T-cell (primary cell): ENCODE measurements around the gene PIK3CA. TPM values are rescaled to one million over a fixed set of nuclear protein-coding genes. Genes with fewer than 3 reads are reported as not detected.

Experiments used
- ATAC-seq, 4 experiments: fragments of 200-7000 bp in 3 of 4; fragments of 150-1000 bp in 1 of 4; cut with Tn5 transposase; replicated peaks in 1 of 4; 1 replicate in 3 of 4; 2 replicates in 1 of 4; pipeline ENCODE4 v1.10.0; 2021; ENCODE audit warnings: moderate library complexity in 3 of 4, mild to moderate bottlenecking in 2 of 4, moderate number of reproducible peaks in 1 of 4
- CTCF ChIA-PET, 2 donors: fragments of 300-600 bp; sonication (Branson Sonifier 250); formaldehyde crosslinking; loops; one replicate each; lab custom pipeline; 2022; ENCODE audit warnings: antibody characterized with exemption in 2 of 2; lab: Charles Lee
- POLR2A ChIA-PET, 2 donors: fragments of 300-600 bp; sonication (Branson Sonifier 250); formaldehyde crosslinking; loops; one replicate each; lab custom pipeline; 2022; ENCODE audit warnings: antibody characterized with exemption in 2 of 2; lab: Charles Lee
- DNase-seq, 35 experiments: peaks; one replicate each; pipeline versions ENCODE4 v3.0.0 to v3.0.0-alpha.2; 2013 to 2023
- H3K27ac ChIP-seq: one replicate; pipeline ENCODE4 v1.5.1; 2013; ENCODE audit warnings: low read length
- H3K27me3 ChIP-seq, 2 experiments: replicated peaks in 1 of 2; 1 replicate in 1 of 2; 2 replicates in 1 of 2; pipeline versions ENCODE4 v1.6.1 to v1.7.0; 2013; ENCODE audit warnings: low read length in 1 of 2, mixed read lengths in 1 of 2; ENCODE audit not compliant: control insufficient read depth in 2 of 2, insufficient read depth in 2 of 2; ENCODE audit errors: extremely low read depth in 1 of 2
- H3K36me3 ChIP-seq, 2 donors: 1 replicate in 1 of 2; 2 replicates in 1 of 2; pipeline versions ENCODE4 v1.6.1 to v1.7.0; 2013; ENCODE audit warnings: low read length in 1 of 2; ENCODE audit not compliant: control insufficient read depth in 2 of 2, insufficient read depth in 1 of 2; ENCODE audit errors: extremely low read depth in 1 of 2
- H3K4me1 ChIP-seq, 2 experiments: 1 replicate in 1 of 2; 2 replicates in 1 of 2; pipeline versions ENCODE4 v1.6.1 to v1.7.0; 2013; ENCODE audit warnings: low read length in 2 of 2, mixed read lengths in 1 of 2; ENCODE audit not compliant: insufficient read depth in 2 of 2, control insufficient read depth in 1 of 2; ENCODE audit errors: extremely low read depth in 1 of 2
- H3K4me3 ChIP-seq, 2 donors: 1 replicate in 1 of 2; 2 replicates in 1 of 2; pipeline versions ENCODE4 v1.5.1 to v1.7.0; 2013; ENCODE audit warnings: mild to moderate bottlenecking in 2 of 2, low read length in 1 of 2, moderate library complexity in 1 of 2; ENCODE audit not compliant: control insufficient read depth in 1 of 2; ENCODE audit errors: extremely low read depth in 1 of 2
- H3K9me3 ChIP-seq: 2 replicates; pipeline ENCODE4 v1.7.0; 2013
- H3K27ac Mint-ChIP-seq, 2 donors: one replicate each; pipeline ENCODE4 v1.8.0; 2020 to 2021; ENCODE audit warnings: mild to moderate bottlenecking in 2 of 2, mixed read lengths in 2 of 2
- H3K27me3 Mint-ChIP-seq, 2 donors: one replicate each; pipeline ENCODE4 v1.8.0; 2021 to 2022; ENCODE audit warnings: mixed read lengths in 2 of 2
- H3K36me3 Mint-ChIP-seq: one replicate; pipeline ENCODE4 v1.8.0; 2021; ENCODE audit warnings: mixed read lengths
- H3K4me1 Mint-ChIP-seq, 3 donors: one replicate each; pipeline ENCODE4 v1.8.0; 2020 to 2022; ENCODE audit warnings: mixed read lengths in 3 of 3, mild to moderate bottlenecking in 1 of 3
- H3K4me3 Mint-ChIP-seq, 3 donors: one replicate each; pipeline ENCODE4 v1.8.0; 2020 to 2022; ENCODE audit warnings: mild to moderate bottlenecking in 3 of 3, mixed read lengths in 3 of 3, moderate library complexity in 3 of 3
- H3K9me3 Mint-ChIP-seq, 3 donors: one replicate each; pipeline ENCODE4 v1.8.0; 2020 to 2022; ENCODE audit warnings: mixed read lengths in 3 of 3
- WGBS: methylation state at CpG from one replicate; pipeline ENCODE4 v1.1.5; 2013; ENCODE audit warnings: missing lambda C conversion rate; ENCODE audit not compliant: insufficient coverage; 5-methylcytosine and 5-hydroxymethylcytosine counted together
- total RNA-seq, 35 experiments: library from RNA in 6 of 35; stranded (reverse) in 6 of 35; fragments of 120-200 nt in 1 of 35; gene quantifications; one replicate each; pipeline versions ENCODE4 v1.2.1 to v1.2.4 and lab custom pipeline; 2013 to 2026

PIK3CA gene
- total RNA-seq, 5 donors from 2014 or later (not counting 1 experiment from before 2014, with no cell fraction given): 33.8 to 43.5 (median 34.8) TPM

GRCh38 chr3:179174898-179175297 is 26.7 kb downstream of the PIK3CA start:
- Histone ChIP-seq H3K9me3 (no peaks in the 10 kb centered on the region), H3K27me3 (no peaks in the 10 kb centered on the region), H3K36me3 (no peaks in the 10 kb centered on the region), H3K27ac (no peak overlapping the region), H3K4me3 (no peak overlapping the region), H3K4me1 (peaks cover 11 to 12% of the 10 kb centered on the region in 2 experiments)
- H3K36me3 Mint-ChIP-seq: peaks cover 10% of the 10 kb centered on the region
- no peak overlapping the region for H3K4me3 Mint-ChIP-seq
- WGBS: no CpG with 5 or more reads among the region's 1 CpG
- no peaks in the 10 kb centered on the region for H3K27me3 Mint-ChIP-seq
- peaks cover 36 to 45% (median 40%) of the 10 kb centered on the region in 3 donors for H3K4me1 Mint-ChIP-seq
- peak in 1 of 35 experiments; percentile 21 for DNase-seq
- POLR2A ChIA-PET: no interaction called here
- CTCF ChIA-PET: interaction anchor here in 1 of 2 donors (0.6 to 0.7 kb wide), 2 partner anchors 31 to 240 kb away, joined by 3 to 9 read pairs; no protein-coding TSS in a partner anchor
- ATAC-seq: peak in 1 of 4 experiments; percentile 51
- H3K9me3 Mint-ChIP-seq: peaks cover 2 to 14% (median 12%) of the 10 kb centered on the region in 3 donors
- H3K27ac Mint-ChIP-seq: no peak overlapping the region

- no peak for ATAC-seq
- ChIA-PET CTCF (interaction anchor here in 1 of 2 donors (0.6 kb wide), 1 partner anchor 170 kb away, joined by 4 read pairs; no protein-coding TSS in a partner anchor), POLR2A (no interaction called here)
- no peak for DNase-seq
- Mint-ChIP-seq H3K27ac (no peak overlapping the region), H3K4me3 (no peak overlapping the region), H3K36me3 (peaks cover 9% of the 10 kb centered on the region), H3K4me1 (peaks cover 33 to 45% (median 38%) of the 10 kb centered on the region in 3 donors), H3K27me3 (no peaks in the 10 kb centered on the region), H3K9me3 (peaks cover 0 to 14% (median 12%) of the 10 kb centered on the region in 3 donors)
- Histone ChIP-seq H3K27ac (no peak overlapping the region), H3K4me1 (peaks cover 11 to 14% of the 10 kb centered on the region in 2 experiments), H3K36me3 (no peaks in the 10 kb centered on the region), H3K4me3 (no peak overlapping the region), H3K27me3 (no peaks in the 10 kb centered on the region), H3K9me3 (no peaks in the 10 kb centered on the region)
- WGBS: 100% methylated on average over 2 of the region's 3 CpGs
Observed at GRCh38 chr3:179175358-179175757, 27.2 kb downstream of the PIK3CA start.

- no peaks in the 10 kb centered on the region for H3K36me3 Mint-ChIP-seq
- Histone ChIP-seq H3K4me3 (no peak overlapping the region), H3K36me3 (no peaks in the 10 kb centered on the region), H3K27me3 (no peaks in the 10 kb centered on the region), H3K9me3 (no peaks in the 10 kb centered on the region), H3K4me1 (peaks cover 15 to 20% of the 10 kb centered on the region in 2 experiments), H3K27ac (no peak overlapping the region)
- ChIA-PET CTCF (interaction anchor here in 1 of 2 donors (0.6 to 0.8 kb wide), 3 partner anchors 72 to 521 kb away, joined by 3 to 6 read pairs (median 4); no protein-coding TSS in a partner anchor), POLR2A (interaction anchor here in 1 of 2 donors (0.7 kb wide), 1 partner anchor 18 kb away, joined by 3 read pairs; no protein-coding TSS in a partner anchor)
- H3K9me3 Mint-ChIP-seq: no peaks in the 10 kb centered on the region
- H3K27me3 Mint-ChIP-seq: no peaks in the 10 kb centered on the region
- peaks cover 35 to 41% (median 40%) of the 10 kb centered on the region in 3 donors for H3K4me1 Mint-ChIP-seq
- no peak for ATAC-seq
- H3K4me3 Mint-ChIP-seq: no peak overlapping the region
- no peak for DNase-seq
- H3K27ac Mint-ChIP-seq: no peak overlapping the region
Observed at GRCh38 chr3:179177611-179178010, 29.5 kb downstream of the PIK3CA start.

GRCh38 chr3:179179256-179179655 is 31.1 kb downstream of the PIK3CA start:
- H3K4me1 ChIP-seq: peaks cover 9 to 21% of the 10 kb centered on the region in 2 experiments
- Mint-ChIP-seq H3K27ac (no peak overlapping the region), H3K27me3 (no peaks in the 10 kb centered on the region), H3K4me3 (no peak overlapping the region), H3K36me3 (no peaks in the 10 kb centered on the region), H3K4me1 (peaks cover 50 to 54% (median 54%) of the 10 kb centered on the region in 3 donors), H3K9me3 (no peaks in the 10 kb centered on the region)
- ChIA-PET POLR2A (no interaction called here), CTCF (interaction anchor here in 1 of 2 donors (0.5 kb wide), 1 partner anchor 74 kb away, joined by 3 read pairs; no protein-coding TSS in a partner anchor)
- no peaks in the 10 kb centered on the region for H3K9me3 ChIP-seq
- DNase-seq (no peak), ATAC-seq (no peak)
- H3K36me3 ChIP-seq: no peaks in the 10 kb centered on the region
- no CpG with 5 or more reads among the region's 2 CpGs for WGBS
- H3K27ac ChIP-seq: no peak overlapping the region
- H3K27me3 ChIP-seq: no peaks in the 10 kb centered on the region
- no peak overlapping the region for H3K4me3 ChIP-seq

GRCh38 chr3:179179979-179180759 is 32.0 kb downstream of the PIK3CA start:
- no peak overlapping the region for H3K27ac Mint-ChIP-seq
- H3K4me1 ChIP-seq: peaks cover 9 to 17% of the 10 kb centered on the region in 2 experiments
- no peaks in the 10 kb centered on the region for H3K36me3 Mint-ChIP-seq
- H3K9me3 Mint-ChIP-seq: no peaks in the 10 kb centered on the region
- WGBS: no CpG with 5 or more reads among the region's 1 CpG
- no peaks in the 10 kb centered on the region for H3K27me3 Mint-ChIP-seq
- H3K36me3 ChIP-seq: no peaks in the 10 kb centered on the region
- POLR2A ChIA-PET: no interaction called here
- no peak overlapping the region for H3K4me3 ChIP-seq
- peak in 2 of 4 experiments; percentile 19 to 49 for ATAC-seq
- no peak overlapping the region for H3K27ac ChIP-seq
- H3K27me3 ChIP-seq: no peaks in the 10 kb centered on the region
- CTCF ChIA-PET: no interaction called here
- no peaks in the 10 kb centered on the region for H3K9me3 ChIP-seq
- H3K4me1 Mint-ChIP-seq: peaks cover 50 to 54% (median 54%) of the 10 kb centered on the region in 3 donors
- peak in 1 of 35 experiments; percentile 11 for DNase-seq
- H3K4me3 Mint-ChIP-seq: no peak overlapping the region

- WGBS: no CpG with 5 or more reads among the region's 1 CpG
- no peaks in the 10 kb centered on the region for H3K36me3 Mint-ChIP-seq
- Histone ChIP-seq H3K27ac (no peak overlapping the region), H3K9me3 (no peaks in the 10 kb centered on the region), H3K4me1 (peaks cover 9 to 17% of the 10 kb centered on the region in 2 experiments), H3K27me3 (no peaks in the 10 kb centered on the region), H3K4me3 (no peak overlapping the region), H3K36me3 (no peaks in the 10 kb centered on the region)
- no peak for DNase-seq
- no peaks in the 10 kb centered on the region for H3K27me3 Mint-ChIP-seq
- H3K9me3 Mint-ChIP-seq: no peaks in the 10 kb centered on the region
- POLR2A ChIA-PET: no interaction called here
- no peak overlapping the region for H3K27ac Mint-ChIP-seq
- H3K4me1 Mint-ChIP-seq: peaks cover 50 to 54% (median 53%) of the 10 kb centered on the region in 3 donors
- peak in 3 of 4 experiments; percentile 42 to 61 (median 51) for ATAC-seq
- H3K4me3 Mint-ChIP-seq: no peak overlapping the region
- CTCF ChIA-PET: no interaction called here
Observed at GRCh38 chr3:179181021-179181472, 32.9 kb downstream of the PIK3CA start.
